ENCODE measurements around the gene RNF7.
"Not testable (repeated sequence)": the region's sequence is repeated elsewhere in the genome, so short reads cannot be mapped to it uniquely, and the experiment has no call there.

The RNF7 gene

DNA sequence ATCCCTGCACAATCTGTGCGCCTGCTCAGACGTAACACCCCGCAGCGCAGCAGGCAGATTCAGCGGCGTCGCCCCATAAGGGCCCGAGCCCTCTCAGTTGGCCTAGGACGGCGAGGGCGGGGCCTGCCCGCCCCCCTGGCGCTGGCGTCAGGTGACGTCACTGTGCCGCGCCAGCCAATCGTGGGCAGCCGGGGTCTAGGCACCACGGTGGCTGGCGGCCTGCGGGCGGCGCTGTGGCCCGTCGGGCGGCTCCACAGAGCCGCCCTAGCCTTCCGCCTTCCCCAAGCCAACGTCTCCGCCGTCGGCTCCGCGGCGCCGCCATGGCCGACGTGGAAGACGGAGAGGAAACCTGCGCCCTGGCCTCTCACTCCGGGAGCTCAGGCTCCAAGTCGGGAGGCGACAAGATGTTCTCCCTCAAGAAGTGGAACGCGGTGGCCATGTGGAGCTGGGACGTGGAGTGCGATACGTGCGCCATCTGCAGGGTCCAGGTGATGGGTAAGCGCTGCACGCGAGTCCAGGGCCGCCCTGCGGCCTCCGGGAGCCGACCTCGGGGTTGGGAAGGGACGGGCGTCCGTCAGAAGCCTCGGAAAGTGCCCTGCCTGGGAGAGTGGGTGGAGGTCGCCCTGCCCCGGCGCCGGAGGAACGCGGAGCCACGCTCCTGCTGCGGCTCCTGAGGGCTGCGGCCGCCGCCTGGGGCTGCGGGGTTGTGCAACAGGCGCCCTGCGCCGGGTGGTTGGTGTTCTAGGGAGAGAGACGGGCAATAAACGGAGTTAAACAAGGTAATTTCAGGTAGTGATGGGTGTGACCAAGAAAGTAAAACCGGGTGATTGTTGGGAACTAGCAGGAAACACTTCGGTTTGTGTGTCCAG, at the start of gene RNF7:
TSS of gene RNF7 (plus strand) at position 277 of the 869 bp plus-strand sequence. CDS start at position 321, 44 bp downstream.
- DNase-seq: peak; percentile 98

DNA sequence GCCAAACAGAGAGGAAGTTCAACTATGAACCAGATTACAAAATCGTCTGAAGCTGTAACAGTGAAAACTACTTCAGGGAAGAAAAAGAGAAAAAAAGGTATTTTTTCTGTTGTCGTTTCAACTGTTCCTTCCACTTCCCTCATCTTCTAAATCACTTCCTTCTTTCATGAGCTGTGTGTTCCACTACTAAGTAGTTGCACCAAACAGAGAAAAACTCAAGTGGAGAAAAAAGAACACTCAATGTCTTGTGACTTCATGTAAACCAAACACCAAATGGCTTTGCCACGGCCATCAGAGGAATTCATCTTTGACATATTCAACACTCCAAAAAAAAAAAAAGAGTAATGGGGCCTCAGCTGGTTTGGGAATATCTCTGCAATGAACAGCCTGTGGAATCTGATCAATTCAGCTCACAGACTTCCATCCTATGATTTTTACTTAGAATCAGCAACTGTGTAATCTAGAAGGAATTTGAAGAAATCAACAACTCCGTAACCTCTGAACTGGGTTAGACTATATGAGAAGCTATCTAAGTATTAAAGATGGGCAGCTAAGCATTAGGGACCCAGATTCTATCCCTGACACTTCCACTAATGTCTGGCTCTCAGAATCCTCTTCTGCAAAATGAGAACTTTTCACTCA, 47.5 kb upstream of the RNF7 start:
- DNase-seq: no peak

DNA sequence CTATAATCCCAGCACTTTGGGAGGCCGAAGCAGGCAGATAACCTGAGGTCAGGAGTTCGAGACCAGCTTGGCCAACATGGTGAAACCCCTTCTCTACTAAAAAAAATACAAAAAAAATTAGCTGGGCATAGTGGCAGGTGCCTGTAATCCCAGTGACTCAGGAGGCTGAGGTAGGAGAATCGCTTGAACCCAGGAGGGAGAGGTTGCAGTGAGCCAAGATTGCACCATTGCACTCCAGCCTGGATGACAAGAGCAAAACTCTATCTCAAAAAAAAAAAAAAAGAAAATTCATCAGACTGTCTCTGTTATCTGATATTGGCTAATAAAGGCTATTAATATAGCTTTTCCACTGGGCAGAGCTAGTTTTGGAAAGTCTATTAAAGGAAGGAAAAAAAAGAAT, 46.6 kb upstream of the RNF7 start:
- not testable (repeated sequence) for DNase-seq

DNA sequence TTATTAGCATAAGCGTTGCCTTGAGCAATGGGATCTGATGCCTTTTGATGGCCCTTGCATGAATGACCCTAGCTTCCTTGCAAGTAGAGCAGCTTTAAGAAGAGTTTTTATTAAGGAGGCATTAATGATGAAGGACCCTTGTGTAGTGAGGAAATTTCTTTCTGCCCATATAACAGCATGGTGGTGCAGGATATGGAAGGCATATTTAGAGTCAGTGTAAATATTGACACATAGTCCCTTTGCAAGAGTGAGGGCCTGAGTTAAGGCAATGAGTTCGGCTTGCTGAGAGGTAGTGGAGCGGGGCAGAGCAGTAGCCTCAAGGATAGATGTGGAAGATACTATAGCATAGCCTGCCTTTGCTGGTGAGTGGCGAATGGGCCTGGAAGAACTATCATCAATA, 45.1 kb upstream of the RNF7 start:
- not testable (repeated sequence) for DNase-seq

DNA sequence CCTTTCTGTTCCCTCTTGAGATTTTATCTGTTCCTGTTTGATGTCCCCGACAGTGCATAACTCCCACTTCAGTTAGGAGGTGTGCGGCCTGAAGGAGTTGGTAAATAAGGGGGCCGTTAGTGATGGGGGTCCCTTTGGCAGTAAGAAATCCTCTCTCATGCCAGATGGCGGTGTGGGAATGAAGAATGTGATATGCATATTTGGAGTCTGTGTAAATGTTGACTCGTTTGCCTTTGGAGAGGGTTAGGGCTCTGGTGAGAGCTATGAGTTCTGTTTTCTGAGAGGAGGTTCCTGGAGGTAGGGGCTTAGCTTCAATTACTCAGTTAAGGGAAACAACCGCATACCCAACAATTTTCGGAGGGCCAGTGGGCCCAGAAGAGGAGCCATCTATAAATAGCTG, 38.8 kb upstream of the RNF7 start:
- DNase-seq: no peak

DNA sequence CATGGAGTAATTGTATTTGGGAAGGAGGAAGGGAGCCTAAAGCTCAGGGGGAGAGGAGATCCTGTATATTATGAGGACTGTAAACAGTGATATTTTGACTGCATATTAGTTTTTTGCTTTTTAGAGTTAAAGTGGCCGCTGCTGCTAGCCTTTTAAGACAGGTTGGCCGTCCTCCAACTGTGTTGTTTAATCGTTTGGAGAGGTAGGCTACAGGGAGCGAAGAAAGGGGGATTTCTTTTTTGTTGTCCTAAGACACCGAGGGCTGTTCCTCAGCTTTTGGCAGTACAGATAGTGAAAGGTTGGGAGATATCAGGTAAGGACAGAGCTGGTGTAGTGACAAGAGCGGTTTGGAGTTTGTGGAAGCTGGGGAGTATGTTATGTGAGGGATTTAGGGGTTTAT, 38.2 kb upstream of the RNF7 start:
- DNase-seq: no peak

DNA sequence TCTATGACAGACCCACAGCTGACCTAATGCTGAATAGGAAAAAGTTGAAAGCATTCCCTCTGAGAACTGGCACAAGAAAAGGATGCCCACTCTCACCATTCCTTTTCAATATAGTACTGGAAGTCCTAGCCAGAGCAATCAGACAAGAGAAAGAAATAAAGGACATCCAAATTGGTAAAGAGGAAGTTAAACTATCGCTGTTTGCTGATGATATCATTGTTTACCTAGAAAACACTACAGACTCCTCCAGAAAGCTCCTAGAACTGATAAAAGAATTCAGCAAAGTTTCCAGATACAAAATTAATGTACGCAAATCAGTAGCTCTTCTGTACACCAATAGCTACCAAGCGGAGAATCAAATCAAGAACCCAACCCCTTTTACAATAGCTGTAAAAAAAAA, 34.7 kb upstream of the RNF7 start:
- not testable (repeated sequence) for DNase-seq

DNA sequence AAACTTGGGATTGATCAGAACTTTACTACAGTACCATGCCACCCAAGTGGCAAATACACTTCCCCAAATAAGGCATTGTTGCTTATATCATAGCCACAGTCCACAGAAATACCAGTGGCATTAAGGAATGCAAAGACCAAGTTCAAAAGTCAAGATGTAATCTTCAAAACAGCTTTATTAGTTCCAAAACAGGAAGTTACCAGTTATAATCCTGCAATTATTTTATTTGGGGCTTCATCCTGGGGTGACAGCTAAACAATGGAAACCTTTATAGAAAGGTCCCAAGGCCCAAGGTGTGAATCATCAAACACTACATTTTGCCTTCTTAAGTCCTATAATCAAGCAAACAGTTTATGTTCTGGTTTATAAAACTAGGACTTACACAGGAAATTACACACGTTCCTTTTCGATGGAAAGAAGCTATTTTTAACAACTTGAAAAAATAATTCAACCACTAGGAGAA, 30.3 kb upstream of the RNF7 start:
- no peak for DNase-seq

DNA sequence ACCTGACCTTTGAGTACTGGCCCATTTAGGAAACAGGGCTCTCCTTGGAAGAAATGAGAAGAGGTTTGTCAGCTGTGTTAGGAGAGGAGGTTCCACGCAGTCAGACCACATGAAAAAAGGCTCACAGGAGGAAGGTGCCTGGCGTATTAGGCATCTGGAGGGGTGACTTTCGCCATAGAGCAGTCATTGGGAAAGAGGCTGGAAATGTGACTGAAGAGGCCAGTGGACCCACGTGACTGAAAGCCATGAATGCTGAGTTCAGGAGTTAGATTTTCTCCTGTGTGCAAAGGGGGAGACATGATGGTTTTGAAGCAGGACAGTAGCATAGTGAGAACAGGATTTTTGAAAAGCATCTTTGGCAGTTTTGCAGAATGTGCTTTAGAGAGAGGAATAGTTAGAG, 29.7 kb upstream of the RNF7 start:
- DNase-seq: no peak

DNA sequence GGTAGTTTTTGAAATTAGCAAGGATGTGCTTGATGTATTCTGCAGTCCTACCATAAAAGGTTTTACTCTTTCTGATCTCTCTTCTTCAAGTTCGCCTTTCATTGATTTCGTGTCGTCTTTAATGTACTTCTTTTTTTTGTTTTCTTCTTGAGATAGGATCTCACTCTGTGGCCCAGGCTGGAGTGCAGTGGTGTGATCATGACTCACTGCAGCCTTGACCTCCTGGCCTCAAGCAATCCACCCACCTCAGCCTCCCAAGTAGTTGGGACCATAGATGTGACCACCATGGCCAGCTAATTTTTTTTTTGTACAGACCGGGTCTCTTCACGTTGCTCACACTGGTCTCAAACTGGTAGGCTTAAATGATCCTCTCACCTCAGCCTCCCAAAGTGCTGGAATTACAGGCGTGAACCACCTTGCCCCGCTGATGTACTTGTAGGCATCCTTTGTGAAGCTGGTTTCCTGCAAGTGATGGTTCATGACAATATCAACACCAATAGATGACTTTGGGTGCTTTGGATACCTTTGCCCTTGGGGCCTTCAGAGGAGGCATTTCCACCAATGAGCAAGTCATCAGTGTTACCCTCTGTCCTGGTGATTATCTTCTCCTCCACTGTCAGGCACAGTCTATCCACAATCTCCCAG, 28.9 kb upstream of the RNF7 start:
- DNase-seq: no peak

DNA sequence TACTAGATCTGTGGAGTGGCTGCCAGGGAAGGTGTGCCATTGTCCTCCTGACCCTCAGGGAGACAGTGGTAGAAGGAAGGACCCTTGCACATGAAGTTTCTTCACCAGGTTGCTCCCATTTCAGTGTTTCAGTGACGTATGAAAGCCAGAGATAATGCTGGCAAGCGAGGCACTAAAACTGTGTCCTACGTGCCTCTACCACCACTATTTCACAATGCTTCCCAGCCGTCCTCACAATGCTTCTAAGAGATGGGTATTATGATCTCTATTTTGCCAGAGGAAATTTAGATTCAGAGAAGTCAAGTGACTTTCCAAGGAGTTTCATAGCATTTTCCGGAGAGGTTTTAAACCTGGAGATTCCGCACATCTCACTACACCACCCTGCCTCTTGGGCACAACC, 28.0 kb upstream of the RNF7 start:
- no peak for DNase-seq

DNA sequence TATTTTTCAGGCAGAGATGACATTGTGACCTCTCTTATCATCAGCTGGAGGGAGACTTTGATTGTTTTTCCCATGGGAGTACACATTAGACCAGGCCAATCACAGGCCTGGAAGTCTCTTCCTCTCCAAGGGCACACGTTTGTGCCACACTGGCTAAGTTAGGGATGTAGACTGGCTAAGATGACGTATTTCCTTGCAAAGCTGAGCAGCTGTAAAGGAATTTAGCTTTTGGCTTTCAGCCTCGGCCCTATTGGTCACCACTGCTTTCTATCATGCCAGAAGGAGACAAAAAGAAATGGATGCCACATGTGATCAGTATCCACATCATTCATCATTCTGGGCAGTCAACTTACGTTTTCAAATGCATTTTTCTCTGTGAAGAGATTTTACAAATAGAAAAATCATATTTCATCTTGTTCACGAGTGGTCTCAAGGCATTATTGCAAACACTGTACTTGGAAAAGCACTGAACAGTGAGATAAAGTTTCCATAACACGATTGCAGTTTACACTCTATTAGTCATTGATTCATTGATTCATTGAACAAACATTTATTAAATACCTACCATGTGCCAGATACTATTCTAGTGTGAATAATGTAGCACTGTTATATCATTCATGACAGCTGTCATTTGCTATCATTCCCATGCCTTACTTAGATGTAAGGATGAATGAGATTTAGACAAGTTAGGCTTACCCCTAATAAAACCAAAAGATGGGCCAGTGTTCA, 27.0 kb upstream of the RNF7 start:
- no peak for DNase-seq

DNA sequence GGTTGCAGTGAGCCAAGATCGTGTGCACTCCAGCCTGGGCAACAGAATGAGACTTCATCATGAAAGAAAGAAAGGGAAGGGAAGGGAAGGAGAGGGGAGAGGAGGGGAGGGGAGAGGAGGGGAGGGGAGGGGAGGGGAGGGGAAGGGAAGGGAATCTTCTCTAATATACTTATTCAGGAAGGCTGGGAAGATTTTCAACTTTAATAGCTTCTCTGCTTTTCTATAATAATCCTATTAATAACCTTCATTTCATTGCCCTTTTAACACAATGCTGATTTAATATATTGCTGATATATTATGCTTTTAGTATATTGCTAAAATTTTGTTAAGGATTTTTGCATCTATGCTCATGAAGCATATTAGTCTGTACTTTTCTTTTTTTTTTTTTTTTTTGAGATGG, 23.4 kb upstream of the RNF7 start:
- no peak for DNase-seq

DNA sequence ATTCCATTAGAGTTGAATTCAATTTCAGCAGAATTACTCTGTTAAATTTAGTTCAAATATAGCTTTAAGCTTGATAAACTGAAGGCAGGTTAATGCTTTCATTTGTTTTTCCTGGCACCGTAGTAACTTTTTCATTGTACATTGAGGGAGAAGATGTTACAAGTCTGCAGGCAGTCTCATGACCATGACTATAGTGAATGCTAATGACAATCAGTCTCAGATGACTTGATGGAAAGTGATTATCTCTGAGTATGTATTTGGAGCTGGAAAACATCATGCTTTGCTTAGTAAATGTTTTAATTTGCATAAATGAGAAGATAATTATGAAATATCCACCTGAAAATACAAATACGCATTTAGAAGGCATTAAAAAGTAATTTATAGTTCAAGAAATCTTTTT, 16.0 kb upstream of the RNF7 start:
- no peak for DNase-seq

DNA sequence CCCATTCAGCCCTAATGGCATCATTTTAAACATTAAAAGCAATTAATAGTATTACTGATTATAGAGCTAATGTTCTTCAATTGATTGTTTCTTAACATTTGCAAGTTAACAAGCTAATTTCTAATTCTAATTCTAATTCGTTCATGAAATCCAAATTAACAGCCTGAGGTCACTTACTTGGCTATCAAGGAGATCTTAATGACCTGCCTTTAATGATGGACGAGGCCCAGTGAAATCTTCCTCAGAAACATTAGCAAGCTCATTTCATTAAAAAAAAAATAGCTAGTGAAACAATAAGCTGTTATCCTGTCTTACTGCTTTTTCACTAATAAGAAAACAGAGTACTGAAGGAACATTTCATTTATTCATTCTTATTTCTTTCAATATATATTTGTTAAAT, 15.4 kb upstream of the RNF7 start:
- DNase-seq: no peak

DNA sequence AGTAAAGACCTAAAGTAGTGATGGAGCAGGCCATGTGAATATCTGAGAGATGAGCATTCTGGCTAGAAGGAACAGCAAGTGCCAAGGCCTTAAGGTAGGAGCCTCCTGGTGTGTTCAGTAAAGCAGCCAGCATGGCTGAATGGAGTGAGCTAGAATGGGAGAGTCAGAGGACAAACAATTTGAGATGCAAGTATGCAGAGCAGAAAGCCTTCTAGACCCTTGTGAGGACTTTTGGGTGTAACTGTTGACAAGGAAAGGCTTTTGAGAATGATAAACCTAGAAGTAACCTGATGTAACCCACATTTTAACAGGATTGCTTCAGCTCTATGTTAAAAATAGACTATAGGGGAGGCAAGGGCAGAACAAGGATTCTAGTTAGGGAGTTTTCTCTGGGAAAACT, 14.8 kb upstream of the RNF7 start:
- DNase-seq: no peak

DNA sequence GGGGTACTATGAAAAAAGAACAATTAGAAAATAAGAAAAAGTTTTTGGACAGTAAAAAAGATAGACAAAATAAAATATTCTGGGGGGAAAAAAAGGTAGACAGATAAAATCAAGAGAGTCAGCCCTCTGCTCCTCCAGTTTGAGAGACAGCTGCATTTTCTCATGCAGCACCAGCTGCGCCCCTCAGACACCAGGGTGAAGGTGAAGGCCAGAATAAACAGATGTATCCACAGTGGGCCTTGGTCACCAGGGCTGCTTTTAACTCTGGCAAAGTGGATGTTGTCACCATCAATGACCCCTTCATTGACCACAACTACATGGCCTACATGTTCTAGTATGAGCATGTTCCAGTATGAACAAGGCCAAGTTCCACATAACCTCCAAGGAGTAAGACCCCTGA, 13.9 kb upstream of the RNF7 start:
- DNase-seq: no peak

DNA sequence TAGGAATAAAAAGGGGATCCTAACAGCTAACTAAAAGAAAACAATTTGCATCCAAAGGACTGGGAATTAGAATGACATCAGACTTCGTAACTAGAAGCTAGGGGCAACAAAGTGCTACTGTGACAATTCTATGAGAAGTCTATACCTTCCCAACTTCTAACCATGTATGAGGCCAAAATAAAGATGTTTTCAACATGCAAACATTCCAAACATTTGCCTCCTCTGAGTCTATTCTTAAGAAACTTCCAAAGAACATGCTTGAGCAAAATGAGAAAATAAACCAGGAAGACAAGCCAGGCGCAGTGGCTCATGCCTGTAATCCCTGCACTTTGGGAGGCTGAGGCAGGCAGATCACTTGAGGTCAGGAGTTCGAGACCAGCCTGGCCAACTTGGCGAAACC, 13.1 kb upstream of the RNF7 start:
- DNase-seq: no peak

DNA sequence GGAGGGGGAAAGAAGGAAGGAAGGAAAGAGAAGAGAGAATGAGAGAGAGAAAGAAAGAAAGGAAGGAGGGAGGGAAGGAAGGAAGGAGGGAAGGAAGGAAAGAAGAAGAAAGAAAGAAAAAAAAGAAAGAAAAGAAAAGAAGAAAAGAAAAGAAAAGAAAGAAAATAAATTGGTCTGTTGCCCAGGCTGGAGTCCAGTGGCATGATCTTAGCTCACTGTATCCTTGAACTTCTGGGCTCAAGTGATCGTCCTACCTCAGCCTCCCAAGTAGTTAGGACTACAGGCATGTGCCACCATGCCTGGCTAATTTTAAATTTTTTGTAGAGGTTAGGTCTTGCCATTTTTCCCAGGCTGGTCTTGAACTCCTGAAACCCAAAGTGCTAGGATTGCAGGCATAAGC, 11.6 kb upstream of the RNF7 start:
- no peak for DNase-seq

DNA sequence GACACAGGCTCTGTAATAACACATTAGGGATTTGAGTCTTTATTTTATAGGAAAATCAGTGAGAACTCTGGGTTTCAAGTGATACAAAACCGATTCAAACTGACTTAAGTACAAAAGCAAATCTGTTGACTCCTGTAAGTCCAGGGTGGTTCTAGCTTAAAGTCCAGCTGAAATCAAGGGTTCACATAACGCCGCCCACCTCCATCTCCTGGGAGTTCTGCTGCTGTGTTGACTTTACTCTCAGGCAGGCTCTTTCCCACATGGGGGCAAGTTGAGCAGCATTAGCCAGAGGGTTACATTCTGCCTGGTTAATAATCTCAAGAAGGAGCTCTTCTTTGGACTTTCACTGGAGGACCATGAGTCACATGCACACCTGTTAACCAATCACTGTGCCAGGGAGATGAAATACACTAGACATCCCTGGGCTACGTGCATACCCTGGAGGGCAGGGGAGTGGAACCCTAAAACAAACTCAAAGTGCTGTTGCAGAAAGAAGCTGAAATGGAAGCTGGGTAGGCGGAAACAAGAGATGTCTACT, 9.7 kb upstream of the RNF7 start:
- no peak for DNase-seq

DNA sequence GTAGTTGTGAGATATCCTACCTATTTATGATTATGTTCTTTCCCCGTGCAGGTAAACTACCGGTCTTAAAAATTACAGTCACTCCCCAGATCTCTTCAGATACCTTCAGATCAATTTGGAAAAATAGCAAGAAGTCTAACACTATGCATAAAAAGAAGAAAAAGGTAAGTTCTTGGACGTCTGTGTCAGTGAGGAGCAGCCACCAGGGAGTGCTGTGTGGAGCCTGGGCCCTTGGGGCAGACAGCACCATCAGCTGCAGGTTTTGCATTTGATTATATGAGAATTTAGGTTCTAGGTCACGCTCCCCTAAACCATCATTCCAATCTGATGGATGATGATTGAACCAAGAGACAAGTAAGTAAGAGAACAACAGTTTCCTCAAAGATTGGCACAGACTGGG, 8.9 kb upstream of the RNF7 start:
- no peak for DNase-seq

DNA sequence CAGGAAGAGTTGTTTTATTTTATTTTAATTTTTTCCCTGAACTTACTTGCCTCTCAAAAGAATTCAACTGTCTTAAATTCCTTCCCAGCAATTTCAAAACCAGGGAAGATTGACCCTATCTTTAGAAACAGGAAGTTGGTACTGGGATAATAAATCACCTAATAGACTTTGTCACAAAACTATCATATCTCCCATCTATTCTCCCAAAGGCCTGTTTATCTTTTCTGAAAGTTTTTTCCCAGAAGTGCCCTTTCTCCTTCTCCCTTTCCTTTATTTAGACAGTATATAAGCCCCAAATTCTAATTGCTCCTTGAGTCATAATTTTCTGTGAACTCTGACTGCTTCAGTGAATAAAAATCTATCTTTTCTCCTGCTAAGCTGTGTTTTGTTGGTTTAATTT, 2.9 kb upstream of the RNF7 start:
- DNase-seq: no peak

Measured in right hindlimb (tissue), 1 donor.